Neural progenitor cell (in vitro differentiated cells): ENCODE results near the gene UGT1A3.

Source experiments
- CTCF ChIP-seq: fragments of 200-600 bp; sonication (generic); IDR thresholded peaks from 2 replicates; pipeline ENCODE4 v1.5.1; 2017; ENCODE audit warnings: antibody characterized with exemption, mild to moderate bottlenecking
- EZH2 ChIP-seq: fragments of 200-600 bp; sonication (generic); IDR thresholded peaks from 2 replicates; pipeline ENCODE4 v1.6.1; 2017; ENCODE audit warnings: antibody characterized with exemption, mild to moderate bottlenecking, moderate library complexity
- EZH2phosphoT487 ChIP-seq: fragments of 200-600 bp; sonication (generic); IDR thresholded peaks from 2 replicates; pipeline ENCODE4 v1.6.1; 2017; ENCODE audit warnings: antibody characterized with exemption

DNA sequence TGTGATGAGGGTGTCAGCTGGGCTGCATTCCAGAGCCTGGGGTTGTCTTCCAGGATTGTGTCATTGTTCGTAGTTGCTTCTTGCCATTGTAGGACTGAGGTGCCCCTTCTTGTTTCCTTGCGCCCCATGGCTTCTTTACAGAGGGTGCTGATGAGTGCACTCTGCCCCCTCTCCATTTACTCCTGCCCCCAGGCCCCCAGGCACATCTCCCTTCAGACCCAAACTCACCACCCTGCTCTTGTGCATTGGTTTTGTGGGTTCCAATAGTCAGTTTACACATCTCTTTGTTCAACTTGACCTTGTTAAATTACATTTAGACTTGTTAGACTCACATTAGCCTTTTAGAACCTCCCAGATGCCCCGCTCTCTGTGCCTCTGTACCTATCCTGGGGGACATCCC lies 92.4 kb downstream of the UGT1A3 start:
- TF ChIP-seq CTCF, result no peak
- TF ChIP-seq EZH2, result no peak
- no peak for TF ChIP-seq EZH2phosphoT487
